DND-41 (cell line): ENCODE data around the gene NUMA1.

Source experiments
- ATAC-seq: fragments of 200-7000 bp; cut with Tn5 transposase; 3 replicates; pipeline ENCODE4 v1.9.1; 2021; ENCODE audit warnings: low read depth; ENCODE audit not compliant: insufficient read depth
- DNase-seq: peaks from one replicate; pipeline ENCODE4 v3.0.0-alpha.2; 2020
- H2AFZ ChIP-seq: 2 replicates; pipeline ENCODE4 v1.6.0; 2012; ENCODE audit warnings: low read depth, low read length
- H3K27ac ChIP-seq: 2 replicates; pipeline ENCODE4 v1.5.1; 2012; ENCODE audit warnings: low read length, inconsistent platforms
- H3K27me3 ChIP-seq: fragments of 200-600 bp; sonication (generic); 2 replicates; pipeline ENCODE4 v1.6.0; 2012; ENCODE audit warnings: low read length, mild to moderate bottlenecking, inconsistent platforms; ENCODE audit not compliant: insufficient read depth, poor library complexity
- H3K36me3 ChIP-seq: 2 replicates; pipeline ENCODE4 v1.5.1; 2012; ENCODE audit warnings: low read length, inconsistent platforms; ENCODE audit not compliant: insufficient read depth
- H3K4me1 ChIP-seq: 2 replicates; pipeline ENCODE4 v1.5.1; 2012; ENCODE audit warnings: mild to moderate bottlenecking, low read length; ENCODE audit not compliant: insufficient read depth
- H3K4me2 ChIP-seq: 2 replicates; pipeline ENCODE4 v1.6.0; 2012; ENCODE audit warnings: mild to moderate bottlenecking, moderate library complexity, low read length, inconsistent platforms; ENCODE audit not compliant: insufficient read depth
- H3K4me3 ChIP-seq, 2 experiments: fragments of 200-600 bp in 1 of 2; shearing (Covaris generic) in 1 of 2; 2 replicates each; pipeline ENCODE4 v1.5.1; 2012 to 2016; ENCODE audit warnings: inconsistent platforms in 2 of 2, low read length in 2 of 2, mild to moderate bottlenecking in 2 of 2, low read depth in 1 of 2, moderate library complexity in 1 of 2
- H3K79me2 ChIP-seq: 2 replicates; pipeline ENCODE4 v1.6.0; 2012; ENCODE audit warnings: low read length, inconsistent platforms; ENCODE audit not compliant: insufficient read depth
- H3K9ac ChIP-seq: 2 replicates; pipeline ENCODE4 v1.6.0; 2012; ENCODE audit warnings: low read depth, mild to moderate bottlenecking, inconsistent platforms, low read length, moderate library complexity
- H3K9me3 ChIP-seq: 2 replicates; pipeline ENCODE4 v1.5.1; 2012; ENCODE audit warnings: low read length, moderate library complexity, mild to moderate bottlenecking, inconsistent platforms; ENCODE audit not compliant: insufficient read depth, severe bottlenecking
- H4K20me1 ChIP-seq: 2 replicates; pipeline ENCODE4 v1.6.0; 2012; ENCODE audit warnings: low read length; ENCODE audit not compliant: insufficient read depth
- CTCF ChIP-seq: IDR thresholded peaks from 2 replicates; pipeline ENCODE4 v1.5.1; 2012; ENCODE audit warnings: borderline replicate concordance, low read length, moderate library complexity, mild to moderate bottlenecking; ENCODE audit not compliant: poor library complexity, severe bottlenecking; ENCODE audit errors: extremely low read depth
- EZH2 ChIP-seq: IDR thresholded peaks from 3 replicates; pipeline ENCODE4 v1.6.1; 2012; ENCODE audit warnings: borderline replicate concordance, low read depth, mild to moderate bottlenecking, moderate library complexity, low read length, inconsistent platforms; ENCODE audit not compliant: severe bottlenecking

NUMA1 gene

GRCh38 chr11:72102946-72103753, 22.8 kb upstream of the NUMA1 start, which contains the start of gene LAMTOR1:
LAMTOR1 (minus strand) TSS chr11:72103297; CDS start chr11:72103224, 73 bp downstream.
- H2AFZ ChIP-seq: peak within 1 kb of the TSS; percentile 91
- ATAC-seq: peak; percentile 95
- peak within 1 kb of the TSS; percentile 95 for H3K27ac ChIP-seq
- H4K20me1 ChIP-seq: 0 out of 2 replicates have a peak, but pooled peaks cover 2% of the 10 kb centered on the region
- no peaks in the 10 kb centered on the region for H3K27me3 ChIP-seq
- H3K4me3 ChIP-seq: peak within 1 kb of the TSS; percentile 90 to 91
- peaks cover 44% of the 10 kb centered on the region for H3K79me2 ChIP-seq
- peaks cover 38% of the 10 kb centered on the region for H3K4me1 ChIP-seq
- no peaks in the 10 kb centered on the region for H3K9me3 ChIP-seq
- peaks cover 42% of the 10 kb centered on the region for H3K36me3 ChIP-seq
- peak within 1 kb of the TSS; percentile 88 for H3K4me2 ChIP-seq
- TF ChIP-seq CTCF (peak; percentile 48), EZH2 (no peak)
- peak; percentile 98 for DNase-seq
- peak within 1 kb of the TSS; percentile 96 for H3K9ac ChIP-seq

GRCh38 chr11:72102631-72102945, 22.2 kb upstream of the NUMA1 start:
- peak overlapping the region; percentile 90 to 91 for H3K4me3 ChIP-seq
- H3K27ac ChIP-seq: peak overlapping the region; percentile 95
- peaks cover 38% of the 10 kb centered on the region for H3K4me1 ChIP-seq
- no peaks in the 10 kb centered on the region for H3K27me3 ChIP-seq
- peak overlapping the region; percentile 85 for H2AFZ ChIP-seq
- DNase-seq (no peak), ATAC-seq (no peak)
- H3K9ac ChIP-seq: peak overlapping the region; percentile 96
- H3K9me3 ChIP-seq: no peaks in the 10 kb centered on the region
- TF ChIP-seq EZH2 (no peak), CTCF (no peak)
- H3K4me2 ChIP-seq: peak overlapping the region; percentile 88
- H3K79me2 ChIP-seq: peaks cover 44% of the 10 kb centered on the region
- peaks cover 42% of the 10 kb centered on the region for H3K36me3 ChIP-seq
- H4K20me1 ChIP-seq: 0 out of 2 replicates have a peak, but pooled peaks cover 2% of the 10 kb centered on the region

GRCh38 chr11:72102162-72102561, 21.8 kb upstream of the NUMA1 start:
- ATAC-seq (no peak), DNase-seq (no peak)
- H3K4me2 ChIP-seq: peak overlapping the region; percentile 88
- peak overlapping the region; percentile 95 for H3K27ac ChIP-seq
- peak overlapping the region; percentile 90 to 91 for H3K4me3 ChIP-seq
- no peak for TF ChIP-seq CTCF
- no peak for TF ChIP-seq EZH2
- H3K9me3 ChIP-seq: no peaks in the 10 kb centered on the region
- no peaks in the 10 kb centered on the region for H3K27me3 ChIP-seq
- H2AFZ ChIP-seq: no peak overlapping the region
- H3K9ac ChIP-seq: peak overlapping the region; percentile 96
- H3K79me2 ChIP-seq: peaks cover 44% of the 10 kb centered on the region
- peaks cover 46% of the 10 kb centered on the region for H3K36me3 ChIP-seq
- peaks cover 38% of the 10 kb centered on the region for H3K4me1 ChIP-seq
- 0 out of 2 replicates have a peak, but pooled peaks cover 2% of the 10 kb centered on the region for H4K20me1 ChIP-seq
